Activated T-helper 17 cell treated with anti-CD3 and anti-CD28 coated beads, Interleukin-2, amount 50 U/mL, for 72 hours (primary cell): Measurements from ENCODE around the gene C20orf141. TPM values are rescaled to one million over a fixed set of nuclear protein-coding genes. Genes with fewer than 3 reads are reported as not detected.
"Not testable (repeated sequence)": the region's sequence is repeated elsewhere in the genome, so short reads cannot be mapped to it uniquely, and the experiment has no call there.

Source experiments
- ATAC-seq: fragments of 150-1000 bp; cut with Tn5 transposase; replicated peaks from 2 replicates; pipeline ENCODE4 v1.10.0; 2021; ENCODE audit warnings: mild to moderate bottlenecking, moderate library complexity
- H3K27ac Mint-ChIP-seq: one replicate; pipeline ENCODE4 v1.8.0; 2022; ENCODE audit warnings: mixed read lengths
- H3K27me3 Mint-ChIP-seq: one replicate; pipeline ENCODE4 v1.8.0; 2022; ENCODE audit warnings: mixed read lengths
- H3K36me3 Mint-ChIP-seq: one replicate; pipeline ENCODE4 v1.8.0; 2022; ENCODE audit warnings: low read depth, mild to moderate bottlenecking, mixed read lengths
- H3K4me1 Mint-ChIP-seq: one replicate; pipeline ENCODE4 v1.8.0; 2022; ENCODE audit warnings: mixed read lengths
- H3K4me3 Mint-ChIP-seq: one replicate; pipeline ENCODE4 v1.8.0; 2022; ENCODE audit warnings: mild to moderate bottlenecking, mixed read lengths
- H3K9me3 Mint-ChIP-seq: one replicate; pipeline ENCODE4 v1.8.0; 2022; ENCODE audit warnings: mixed read lengths
- total RNA-seq, 2 donors: library from RNA; stranded (reverse); gene quantifications; one replicate each; pipeline ENCODE4 v1.2.3, GENCODE V29; 2022

Gene C20orf141
- total RNA-seq, 2 donors from 2014 or later = not detected

- Mint-ChIP-seq H3K4me1 (peaks cover 5% of the 10 kb centered on the region), H3K36me3 (no peaks in the 10 kb centered on the region), H3K27me3 (peaks cover 42% of the 10 kb centered on the region), H3K4me3 (no peak overlapping the region), H3K9me3 (no peaks in the 10 kb centered on the region), H3K27ac (no peak overlapping the region)
- ATAC-seq = no peak
Observed at GRCh38 chr20:2807019-2807418, 7.8 kb upstream of the C20orf141 start.

- ATAC-seq, H3K4me3 Mint-ChIP-seq, H3K9me3 Mint-ChIP-seq, H3K4me1 Mint-ChIP-seq, H3K36me3 Mint-ChIP-seq, H3K27ac Mint-ChIP-seq: not testable (repeated sequence)
- peaks cover 43% of the 10 kb centered on the region for H3K27me3 Mint-ChIP-seq
Observed at GRCh38 chr20:2807929-2808328, 6.9 kb upstream of the C20orf141 start.

GRCh38 chr20:2809690-2810089, 5.1 kb upstream of the C20orf141 start:
- no peak for ATAC-seq
- no peak overlapping the region for H3K4me3 Mint-ChIP-seq
- no peaks in the 10 kb centered on the region for H3K9me3 Mint-ChIP-seq
- H3K27ac Mint-ChIP-seq = no peak overlapping the region
- H3K27me3 Mint-ChIP-seq = peaks cover 41% of the 10 kb centered on the region
- no peaks in the 10 kb centered on the region for H3K36me3 Mint-ChIP-seq
- H3K4me1 Mint-ChIP-seq = peaks cover 5% of the 10 kb centered on the region

- Mint-ChIP-seq H3K4me3 (no peak overlapping the region), H3K27me3 (peaks cover 31% of the 10 kb centered on the region), H3K9me3 (no peaks in the 10 kb centered on the region), H3K36me3 (no peaks in the 10 kb centered on the region), H3K27ac (no peak overlapping the region), H3K4me1 (no peaks in the 10 kb centered on the region)
- ATAC-seq = no peak
Observed at GRCh38 chr20:2812189-2812588, 2.6 kb upstream of the C20orf141 start.

GRCh38 chr20:2814076-2814475, 711 bp upstream of the C20orf141 start:
- Mint-ChIP-seq H3K9me3 (no peaks in the 10 kb centered on the region), H3K27me3 (peaks cover 27% of the 10 kb centered on the region), H3K36me3 (no peaks in the 10 kb centered on the region), H3K4me3 (no peak overlapping the region), H3K4me1 (no peaks in the 10 kb centered on the region), H3K27ac (no peak overlapping the region)
- no peak for ATAC-seq

GRCh38 chr20:2815242-2815900, 584 bp downstream of the C20orf141 start:
- Mint-ChIP-seq H3K36me3 (no peaks in the 10 kb centered on the region), H3K4me1 (peaks cover 5% of the 10 kb centered on the region), H3K27me3 (peaks cover 33% of the 10 kb centered on the region), H3K9me3 (no peaks in the 10 kb centered on the region), H3K27ac (peak overlapping the region; percentile 27), H3K4me3 (no peak overlapping the region)
- no peak for ATAC-seq

- no peak for ATAC-seq
- H3K4me1 Mint-ChIP-seq = peaks cover 5% of the 10 kb centered on the region
- no peaks in the 10 kb centered on the region for H3K36me3 Mint-ChIP-seq
- peak within 1 kb of the TSS; percentile 27 for H3K27ac Mint-ChIP-seq
- peaks cover 33% of the 10 kb centered on the region for H3K27me3 Mint-ChIP-seq
- H3K9me3 Mint-ChIP-seq = no peaks in the 10 kb centered on the region
- H3K4me3 Mint-ChIP-seq = no peak within 1 kb of the TSS
Observed at GRCh38 chr20:2816030-2816582, 1.3 kb downstream of the C20orf141 start, which contains the start of gene TMEM239. TMEM239 (plus strand) TSS chr20:2816364; CDS start chr20:2816555, 191 bp downstream.

- ATAC-seq = no peak
- H3K27me3 Mint-ChIP-seq = peaks cover 31% of the 10 kb centered on the region
- no peaks in the 10 kb centered on the region for H3K9me3 Mint-ChIP-seq
- peaks cover 5% of the 10 kb centered on the region for H3K4me1 Mint-ChIP-seq
- no peak overlapping the region for H3K4me3 Mint-ChIP-seq
- no peak overlapping the region for H3K27ac Mint-ChIP-seq
- no peaks in the 10 kb centered on the region for H3K36me3 Mint-ChIP-seq
Observed at GRCh38 chr20:2816583-2817340, 2.0 kb downstream of the C20orf141 start.

- Mint-ChIP-seq H3K9me3 (no peaks in the 10 kb centered on the region), H3K27ac (peak overlapping the region; percentile 26), H3K4me3 (no peak overlapping the region), H3K27me3 (peaks cover 27% of the 10 kb centered on the region), H3K36me3 (no peaks in the 10 kb centered on the region), H3K4me1 (peaks cover 5% of the 10 kb centered on the region)
- no peak for ATAC-seq
Observed at GRCh38 chr20:2817341-2817726, 2.5 kb downstream of the C20orf141 start.

- Mint-ChIP-seq H3K36me3 (no peaks in the 10 kb centered on the region), H3K4me3 (no peak overlapping the region), H3K9me3 (no peaks in the 10 kb centered on the region), H3K4me1 (peaks cover 5% of the 10 kb centered on the region), H3K27me3 (peaks cover 23% of the 10 kb centered on the region), H3K27ac (peak overlapping the region; percentile 26)
- ATAC-seq = no peak
Observed at GRCh38 chr20:2817891-2818595, 3.3 kb downstream of the C20orf141 start.

GRCh38 chr20:2820084-2820895, 5.5 kb downstream of the C20orf141 start:
- Mint-ChIP-seq H3K9me3 (no peaks in the 10 kb centered on the region), H3K4me1 (peaks cover 5% of the 10 kb centered on the region), H3K27ac (no peak overlapping the region), H3K27me3 (peaks cover 15% of the 10 kb centered on the region), H3K36me3 (no peaks in the 10 kb centered on the region), H3K4me3 (no peak overlapping the region)
- no peak for ATAC-seq

GRCh38 chr20:2820896-2821869, 6.4 kb downstream of the C20orf141 start:
- H3K36me3 Mint-ChIP-seq = no peaks in the 10 kb centered on the region
- ATAC-seq = no peak
- H3K27ac Mint-ChIP-seq = no peak overlapping the region
- peaks cover 10% of the 10 kb centered on the region for H3K4me1 Mint-ChIP-seq
- no peaks in the 10 kb centered on the region for H3K9me3 Mint-ChIP-seq
- peak overlapping the region; percentile 55 for H3K4me3 Mint-ChIP-seq
- peaks cover 18% of the 10 kb centered on the region for H3K27me3 Mint-ChIP-seq

GRCh38 chr20:2822073-2822472, 7.3 kb downstream of the C20orf141 start:
- Mint-ChIP-seq H3K27me3 (peaks cover 18% of the 10 kb centered on the region), H3K4me3 (peak overlapping the region; percentile 55), H3K36me3 (no peaks in the 10 kb centered on the region), H3K27ac (no peak overlapping the region), H3K4me1 (peaks cover 10% of the 10 kb centered on the region), H3K9me3 (no peaks in the 10 kb centered on the region)
- peak; percentile 48 for ATAC-seq
